RPMI7951 (cell line): ENCODE measurements around the gene CCNG1. TPM values are rescaled to one million over a fixed set of nuclear protein-coding genes. Genes with fewer than 3 reads are reported as not detected.
A peak's percentile ranks its signal among the peaks of the same experiment; 100 is the strongest.
"Not testable (repeated sequence)": the region's sequence is repeated elsewhere in the genome, so short reads cannot be mapped to it uniquely, and the experiment has no call there.

Experiments
- DNase-seq: peaks from one replicate; pipeline ENCODE4 v3.0.0-alpha.2; 2012; ENCODE audit warnings: low read depth
- total RNA-seq: library from RNA; depleted of rRNA; stranded (reverse); fragments of >200 nt; shearing (Covaris generic); gene quantifications from 2 replicates; pipeline ENCODE4 v1.2.3, GENCODE V29; 2014

CCNG1 gene
- total RNA-seq, 1 experiment from 2014 or later = 272 TPM

- DNase-seq = no peak
Observed at GRCh38 chr5:163440954-163441353, 3.6 kb downstream of the CCNG1 start.

- DNase-seq = no peak
Observed at GRCh38 chr5:163444526-163444925, 7.1 kb downstream of the CCNG1 start.

GRCh38 chr5:163445345-163445744 lies 8.0 kb downstream of the CCNG1 start:
- DNase-seq = no peak

GRCh38 chr5:163447191-163447590 lies 9.8 kb downstream of the CCNG1 start:
- no peak for DNase-seq

GRCh38 chr5:163447875-163448274 lies 10.5 kb downstream of the CCNG1 start:
- DNase-seq = no peak

- no peak for DNase-seq
Observed at GRCh38 chr5:163448491-163448890, 11.1 kb downstream of the CCNG1 start.

GRCh38 chr5:163451489-163451888 lies 14.1 kb downstream of the CCNG1 start:
- no peak for DNase-seq

GRCh38 chr5:163453705-163454104 lies 16.3 kb downstream of the CCNG1 start:
- no peak for DNase-seq

- not testable (repeated sequence) for DNase-seq
Observed at GRCh38 chr5:163455406-163455805, 18.0 kb downstream of the CCNG1 start.

- DNase-seq = no peak
Observed at GRCh38 chr5:163456029-163456589, 18.7 kb downstream of the CCNG1 start.

- DNase-seq = no peak
Observed at GRCh38 chr5:163456840-163457239, 19.4 kb downstream of the CCNG1 start.

GRCh38 chr5:163458778-163459385 lies 21.5 kb downstream of the CCNG1 start:
- no peak for DNase-seq

- DNase-seq = no peak
Observed at GRCh38 chr5:163459462-163459818, 22.0 kb downstream of the CCNG1 start.

- peak; percentile 98 for DNase-seq
Observed at GRCh38 chr5:163459819-163460561, 22.6 kb downstream of the CCNG1 start, which contains the start of gene NUDCD2. Gene NUDCD2 (minus strand): TSS chr5:163460102. CDS start chr5:163460050, 52 bp downstream.

- no peak for DNase-seq
Observed at GRCh38 chr5:163460562-163461171, 23.3 kb downstream of the CCNG1 start, which contains the start of gene HMMR. Gene HMMR (plus strand): TSS chr5:163460632. CDS start chr5:163460693, 61 bp downstream.

- no peak for DNase-seq
Observed at GRCh38 chr5:163463063-163463435, 25.7 kb downstream of the CCNG1 start.

- no peak for DNase-seq
Observed at GRCh38 chr5:163467682-163468081, 30.3 kb downstream of the CCNG1 start.

- DNase-seq = no peak
Observed at GRCh38 chr5:163473635-163474243, 36.3 kb downstream of the CCNG1 start.

GRCh38 chr5:163475411-163475810 lies 38.0 kb downstream of the CCNG1 start:
- no peak for DNase-seq

GRCh38 chr5:163478126-163478981 lies 41.0 kb downstream of the CCNG1 start:
- no peak for DNase-seq

GRCh38 chr5:163478982-163479271 lies 41.5 kb downstream of the CCNG1 start:
- no peak for DNase-seq
